HepG2 (cell line): ENCODE results near the gene TBKBP1.

Experiments used
- BCLAF1 ChIP-seq: fragments of 450-650 bp; IDR thresholded peaks from 2 replicates; pipeline ENCODE4 v1.6.1; 2017; ENCODE audit warnings: mild to moderate bottlenecking
- CAMTA2 ChIP-seq: sonication (generic); formaldehyde crosslinking; IDR thresholded peaks from 2 replicates; pipeline ENCODE4 v1.4.0; 2020; ENCODE audit warnings: mild to moderate bottlenecking, missing genetic modification reagents, borderline replicate concordance
- CEBPB ChIP-seq: IDR thresholded peaks from 2 replicates; pipeline ENCODE4 v1.6.1; 2011; ENCODE audit warnings: low read depth, low read length, improper control_type of control experiment, borderline replicate concordance
- CTCF ChIP-seq: sonication (generic); formaldehyde crosslinking; IDR thresholded peaks from 2 replicates; pipeline ENCODE4 v1.5.0; 2020; ENCODE audit warnings: mild to moderate bottlenecking, missing genetic modification reagents, moderate library complexity
- JUN ChIP-seq: sonication (generic); formaldehyde crosslinking; IDR thresholded peaks from 2 replicates; pipeline ENCODE4 v1.4.0; 2020; ENCODE audit warnings: mild to moderate bottlenecking, missing genetic modification reagents
- POGK ChIP-seq: sonication (generic); formaldehyde crosslinking; conservative IDR thresholded peaks from 2 replicates; pipeline ENCODE4 v1.8.0; 2022; ENCODE audit warnings: mild to moderate bottlenecking, moderate library complexity, missing genetic modification reagents
- RBFOX2 ChIP-seq: fragments of 200-400 bp; formaldehyde crosslinking; IDR thresholded peaks from 2 replicates; pipeline ENCODE4 v1.6.1; 2017; ENCODE audit warnings: low read depth, mild to moderate bottlenecking, low read length
- SRF ChIP-seq: IDR thresholded peaks from 2 replicates; pipeline ENCODE4 v1.6.1; 2011; ENCODE audit warnings: mild to moderate bottlenecking, low read depth, low read length, moderate library complexity
- U2AF2 ChIP-seq: fragments of 200-400 bp; formaldehyde crosslinking; IDR thresholded peaks from 2 replicates; pipeline ENCODE4 v1.6.1; 2017; ENCODE audit warnings: low read depth, mild to moderate bottlenecking, low read length
- YY1 ChIP-seq: IDR thresholded peaks from 2 replicates; pipeline ENCODE4 v1.6.1; 2011; ENCODE audit warnings: low read length, low read depth, moderate library complexity, mild to moderate bottlenecking; ENCODE audit not compliant: insufficient read depth, insufficient replicate concordance
- ZBTB1 ChIP-seq: sonication (generic); formaldehyde crosslinking; IDR thresholded peaks from 2 replicates; pipeline ENCODE4 v1.4.0; 2020; ENCODE audit warnings: missing genetic modification reagents, borderline replicate concordance
- ZBTB7A ChIP-seq: sonication (generic); formaldehyde crosslinking; IDR thresholded peaks from 2 replicates; pipeline ENCODE4 v1.8.0; 2022; ENCODE audit warnings: mild to moderate bottlenecking, missing genetic modification reagents
- ZNF274 ChIP-seq: sonication (generic); formaldehyde crosslinking; IDR thresholded peaks from 2 replicates; pipeline ENCODE4 v1.5.1; 2020; ENCODE audit warnings: mild to moderate bottlenecking, missing genetic modification reagents
- TF ChIP-seq, protein P1 (sequence below): sonication (generic); formaldehyde crosslinking; conservative IDR thresholded peaks from 2 replicates; pipeline ENCODE4 v1.4.0; 2020; ENCODE audit warnings: missing genetic modification reagents

DNA sequence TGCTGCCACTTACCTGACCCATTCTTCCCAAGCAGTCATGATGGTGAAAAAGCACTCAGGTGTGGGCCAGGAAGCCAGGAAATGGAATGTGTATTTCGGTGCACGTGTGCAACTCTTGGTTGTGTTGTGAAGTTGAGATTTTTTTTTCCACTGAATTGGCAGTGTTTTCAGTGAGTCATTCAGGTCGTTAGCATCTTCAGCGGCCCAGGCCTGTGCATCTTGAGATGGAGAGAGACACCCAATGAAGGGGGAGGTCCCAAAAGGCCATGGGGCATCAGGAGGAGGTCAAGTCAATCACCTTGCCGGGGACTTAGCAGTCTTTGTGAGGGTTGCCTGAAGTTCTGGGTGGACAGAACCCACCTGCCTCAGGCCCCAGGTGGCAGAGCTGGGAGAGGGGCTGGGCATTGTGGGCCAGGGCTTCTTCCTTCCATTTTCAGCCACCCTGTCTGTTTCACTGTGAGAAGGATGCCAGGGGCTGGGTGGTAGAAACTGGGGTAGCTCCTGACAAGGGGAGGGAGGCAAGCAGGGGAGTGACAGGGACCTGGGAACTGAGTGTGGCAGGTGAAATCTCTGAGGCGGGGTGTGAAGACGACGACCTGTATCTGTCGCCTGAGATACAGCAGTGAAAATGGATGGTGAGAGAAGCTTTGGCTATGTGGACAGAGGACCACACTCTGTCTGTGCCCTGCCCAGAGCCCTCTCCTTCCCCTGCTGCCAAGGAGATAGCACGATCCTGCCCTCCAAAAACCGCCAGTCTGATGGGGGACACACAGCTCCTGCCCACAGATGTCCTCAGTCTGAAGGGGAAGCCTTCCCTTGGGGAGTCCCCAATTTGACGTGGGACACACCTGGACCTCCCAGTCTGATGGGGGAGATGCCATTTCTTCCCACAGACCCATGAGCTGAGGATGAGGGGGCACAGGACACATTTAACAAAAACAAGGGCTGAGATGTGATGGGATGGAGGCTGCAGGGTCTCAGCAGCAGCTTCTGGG lies 11.9 kb downstream of the TBKBP1 start:
- no peak for TF ChIP-seq POGK (CRISPR knock-in tag)
- no peak for TF ChIP-seq YY1
- no peak for TF ChIP-seq RBFOX2
- no peak for TF ChIP-seq JUN
- no peak for TF ChIP-seq U2AF2
- TF ChIP-seq ZBTB7A (CRISPR knock-in tag): no peak
- TF ChIP-seq SRF: no peak
- no peak for TF ChIP-seq ZNF274 (CRISPR knock-in tag)
- TF ChIP-seq CTCF (CRISPR knock-in tag): no peak
- TF ChIP-seq CAMTA2 (CRISPR knock-in tag): no peak
- no peak for TF ChIP-seq BCLAF1
- TF ChIP-seq, protein P1, sequence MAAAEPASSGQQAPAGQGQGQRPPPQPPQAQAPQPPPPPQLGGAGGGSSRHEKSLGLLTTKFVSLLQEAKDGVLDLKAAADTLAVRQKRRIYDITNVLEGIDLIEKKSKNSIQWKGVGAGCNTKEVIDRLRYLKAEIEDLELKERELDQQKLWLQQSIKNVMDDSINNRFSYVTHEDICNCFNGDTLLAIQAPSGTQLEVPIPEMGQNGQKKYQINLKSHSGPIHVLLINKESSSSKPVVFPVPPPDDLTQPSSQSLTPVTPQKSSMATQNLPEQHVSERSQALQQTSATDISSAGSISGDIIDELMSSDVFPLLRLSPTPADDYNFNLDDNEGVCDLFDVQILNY (CRISPR knock-in tag): no peak
- TF ChIP-seq ZBTB1 (CRISPR knock-in tag): no peak
- no peak for TF ChIP-seq CEBPB
